Upper lobe of left lung (tissue), 6 donors: ENCODE data around the gene NELFB. TPM values are rescaled to one million over a fixed set of nuclear protein-coding genes. Genes with fewer than 3 reads are reported as not detected.

ENCODE experiments used
- ATAC-seq, 2 donors: fragments of 200-7000 bp; cut with Tn5 transposase; one replicate each; pipeline ENCODE4 v1.9.1; 2022; ENCODE audit warnings: mild to moderate bottlenecking in 2 of 2, moderate library complexity in 2 of 2; ENCODE audit not compliant: low FRiP score in 2 of 2
- DNase-seq, 2 donors: peaks; one replicate each; pipeline ENCODE4 v3.0.0-alpha.2; 2019 to 2020
- H3K27ac ChIP-seq, 4 donors: fragments of 200-600 bp; sonication (generic); one replicate each; pipeline ENCODE4 v1.5.1; 2016 to 2019
- H3K27me3 ChIP-seq, 4 donors: fragments of 200-600 bp; sonication (generic); one replicate each; pipeline ENCODE4 v1.5.1; 2017 to 2019
- H3K36me3 ChIP-seq, 4 donors: fragments of 200-600 bp; sonication (generic); one replicate each; pipeline ENCODE4 v1.5.1; 2016 to 2019
- H3K4me1 ChIP-seq, 4 donors: fragments of 200-600 bp; sonication (generic); one replicate each; pipeline ENCODE4 v1.5.1; 2018 to 2019
- H3K4me3 ChIP-seq, 4 donors: fragments of 200-600 bp; sonication (generic); one replicate each; pipeline ENCODE4 v1.5.1; 2017 to 2019; ENCODE audit warnings: mild to moderate bottlenecking in 2 of 4, moderate library complexity in 1 of 4
- H3K9me3 ChIP-seq, 4 donors: fragments of 200-600 bp; sonication (generic); one replicate each; pipeline ENCODE4 v1.5.1; 2018 to 2019
- EP300 ChIP-seq, 4 donors: sonication (generic); formaldehyde crosslinking; IDR thresholded peaks; one replicate each; pipeline ENCODE4 v1.5.1; 2017; ENCODE audit warnings: antibody characterized with exemption in 4 of 4, control low read depth in 2 of 4
- POLR2A ChIP-seq, 4 donors: fragments of 450-650 bp; IDR thresholded peaks; one replicate each; pipeline ENCODE4 v1.5.1; 2016 to 2017; ENCODE audit warnings: antibody characterized with exemption in 4 of 4, mild to moderate bottlenecking in 2 of 4
- POLR2AphosphoS5 ChIP-seq, 2 donors: sonication (generic); formaldehyde crosslinking; IDR thresholded peaks; one replicate each; pipeline ENCODE4 v1.5.1; 2017; ENCODE audit warnings: antibody characterized with exemption in 2 of 2
- WGBS, 2 donors: methylation state at CpG; one replicate each; pipeline ENCODE4 v1.1.5; 2017 to 2018; 5-methylcytosine and 5-hydroxymethylcytosine counted together
- total RNA-seq, 6 donors: library from RNA; depleted of rRNA in 4 of 6; stranded (reverse); fragments of >200 nt in 4 of 6; gene quantifications; one replicate each; pipeline versions ENCODE4 v1.1.0 to v1.2.1, GENCODE V29; 2016 to 2021
- TF ChIP-seq, protein P1 (sequence below), 6 experiments: fragments of 450-650 bp in 4 of 6; fragments of 200-600 bp in 2 of 6; sonication (generic) in 2 of 6; IDR thresholded peaks; one replicate each; pipeline ENCODE4 v1.5.1; 2016 to 2019; ENCODE audit warnings: antibody characterized with exemption in 6 of 6
- donor health status: DM: no; HTN: no; CAD: no; lungs with moderate emphysema.
- donor health status: DM: no; HTN: yes; CAD: no; lungs with severe emphysema.

NELFB gene
- total RNA-seq, 6 donors from 2014 or later: 31.8 to 55.6 (median 49.8) TPM

DNA sequence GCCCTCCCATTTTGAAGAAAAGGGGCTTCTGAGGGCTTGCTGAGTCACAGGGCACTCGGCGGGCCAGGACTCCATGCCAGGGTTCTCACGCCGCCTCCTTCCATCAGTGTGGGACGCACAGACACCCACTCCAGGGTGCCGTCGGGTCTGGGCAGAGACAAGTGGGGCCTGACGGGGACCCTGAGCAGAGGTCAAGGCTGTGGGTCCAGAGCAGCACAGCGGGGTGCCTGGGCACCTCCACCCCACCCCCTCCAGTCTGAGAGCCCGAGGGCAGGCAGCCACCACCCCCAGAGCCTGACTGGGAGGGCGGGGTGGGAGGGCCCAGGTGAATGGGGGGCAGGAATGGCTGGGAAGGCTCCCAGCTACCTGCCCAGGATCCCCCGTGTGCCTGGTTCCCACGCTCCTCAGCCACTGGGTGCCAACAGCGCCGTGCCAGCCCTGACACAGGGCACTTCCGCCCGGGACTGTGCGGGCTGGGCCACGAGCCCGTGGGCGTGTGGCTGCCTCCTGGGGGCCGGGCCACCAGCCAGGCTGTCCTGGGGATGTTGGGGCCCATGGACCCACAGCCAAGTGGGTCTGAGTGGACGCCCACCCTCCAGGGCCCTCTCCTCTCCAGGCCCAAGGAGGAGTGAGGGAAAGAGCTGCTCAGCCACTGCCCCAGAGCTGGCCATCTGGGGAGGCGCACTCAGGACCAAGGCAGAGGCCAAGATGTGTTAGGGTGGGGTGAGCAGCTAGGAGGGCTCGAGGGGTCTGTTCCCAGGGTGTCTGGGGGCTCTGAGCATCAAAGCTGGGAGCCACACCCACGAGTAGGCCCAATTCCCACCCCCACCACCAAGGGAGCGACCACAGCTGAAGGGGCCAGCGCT, 57.1 kb downstream of the NELFB start:
- Histone ChIP-seq H3K4me1 (peaks cover 21 to 50% (median 23%) of the 10 kb centered on the region in 4 donors), H3K9me3 (no peaks in the 10 kb centered on the region), H3K4me3 (no peak overlapping the region), H3K27ac (peak overlapping the region in 2 of 4 donors; percentile 31 to 34), H3K27me3 (peaks cover 0 to 16% (median 7%) of the 10 kb centered on the region in 4 donors), H3K36me3 (no peaks in the 10 kb centered on the region)
- TF ChIP-seq POLR2AphosphoS5 (IDR thresholded peaks at IDR 0.05): no peak
- no peak for TF ChIP-seq POLR2A (IDR thresholded peaks at IDR 0.05)
- no peak for TF ChIP-seq EP300 (IDR thresholded peaks at IDR 0.05)
- TF ChIP-seq, protein P1, sequence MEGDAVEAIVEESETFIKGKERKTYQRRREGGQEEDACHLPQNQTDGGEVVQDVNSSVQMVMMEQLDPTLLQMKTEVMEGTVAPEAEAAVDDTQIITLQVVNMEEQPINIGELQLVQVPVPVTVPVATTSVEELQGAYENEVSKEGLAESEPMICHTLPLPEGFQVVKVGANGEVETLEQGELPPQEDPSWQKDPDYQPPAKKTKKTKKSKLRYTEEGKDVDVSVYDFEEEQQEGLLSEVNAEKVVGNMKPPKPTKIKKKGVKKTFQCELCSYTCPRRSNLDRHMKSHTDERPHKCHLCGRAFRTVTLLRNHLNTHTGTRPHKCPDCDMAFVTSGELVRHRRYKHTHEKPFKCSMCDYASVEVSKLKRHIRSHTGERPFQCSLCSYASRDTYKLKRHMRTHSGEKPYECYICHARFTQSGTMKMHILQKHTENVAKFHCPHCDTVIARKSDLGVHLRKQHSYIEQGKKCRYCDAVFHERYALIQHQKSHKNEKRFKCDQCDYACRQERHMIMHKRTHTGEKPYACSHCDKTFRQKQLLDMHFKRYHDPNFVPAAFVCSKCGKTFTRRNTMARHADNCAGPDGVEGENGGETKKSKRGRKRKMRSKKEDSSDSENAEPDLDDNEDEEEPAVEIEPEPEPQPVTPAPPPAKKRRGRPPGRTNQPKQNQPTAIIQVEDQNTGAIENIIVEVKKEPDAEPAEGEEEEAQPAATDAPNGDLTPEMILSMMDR (IDR thresholded peaks at IDR 0.05): no peak
- peak in 1 of 2 donors; percentile 76 for DNase-seq
- 75 to 90% methylated on average over 2 to 26 of the region's 28 CpGs for WGBS, 2 donors
- no peak for ATAC-seq

DNA sequence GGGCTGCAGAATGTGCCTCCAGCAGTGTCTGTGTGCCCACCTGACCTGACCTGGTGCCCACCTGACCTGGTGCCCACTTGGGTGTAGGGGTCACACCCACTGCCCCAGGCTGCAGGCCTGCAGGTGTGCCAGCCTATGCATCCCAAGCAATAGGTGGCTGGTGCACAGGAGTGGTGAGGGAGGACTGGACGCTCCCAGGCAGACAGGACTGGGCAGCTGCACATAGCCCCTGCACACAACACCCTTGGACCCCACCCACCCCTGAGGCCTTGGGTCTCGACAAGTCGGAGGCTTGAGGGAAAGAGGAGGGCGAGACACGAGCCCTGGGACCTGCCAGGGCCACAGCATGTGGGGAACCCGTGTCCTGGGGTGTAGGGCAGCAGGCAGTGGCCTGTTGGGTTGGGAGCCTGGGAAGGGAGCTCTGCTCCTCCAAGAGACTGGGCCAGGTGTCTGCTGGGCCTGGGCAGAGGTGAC, 57.8 kb downstream of the NELFB start:
- DNase-seq (peak; percentile 16 to 65), ATAC-seq (no peak)
- Histone ChIP-seq H3K27me3 (peaks cover 0 to 14% (median 6%) of the 10 kb centered on the region in 4 donors), H3K9me3 (no peaks in the 10 kb centered on the region), H3K27ac (no peak overlapping the region), H3K36me3 (no peaks in the 10 kb centered on the region), H3K4me1 (peaks cover 16 to 48% (median 19%) of the 10 kb centered on the region in 4 donors), H3K4me3 (no peak overlapping the region)
- 90 to 98% methylated on average over 6 of the region's 6 CpGs for WGBS, 2 donors
- TF ChIP-seq POLR2AphosphoS5 (IDR thresholded peaks at IDR 0.05): no peak
- no peak for TF ChIP-seq POLR2A (IDR thresholded peaks at IDR 0.05)
- TF ChIP-seq, protein P1 (IDR thresholded peaks at IDR 0.05): no peak
- no peak for TF ChIP-seq EP300 (IDR thresholded peaks at IDR 0.05)

DNA sequence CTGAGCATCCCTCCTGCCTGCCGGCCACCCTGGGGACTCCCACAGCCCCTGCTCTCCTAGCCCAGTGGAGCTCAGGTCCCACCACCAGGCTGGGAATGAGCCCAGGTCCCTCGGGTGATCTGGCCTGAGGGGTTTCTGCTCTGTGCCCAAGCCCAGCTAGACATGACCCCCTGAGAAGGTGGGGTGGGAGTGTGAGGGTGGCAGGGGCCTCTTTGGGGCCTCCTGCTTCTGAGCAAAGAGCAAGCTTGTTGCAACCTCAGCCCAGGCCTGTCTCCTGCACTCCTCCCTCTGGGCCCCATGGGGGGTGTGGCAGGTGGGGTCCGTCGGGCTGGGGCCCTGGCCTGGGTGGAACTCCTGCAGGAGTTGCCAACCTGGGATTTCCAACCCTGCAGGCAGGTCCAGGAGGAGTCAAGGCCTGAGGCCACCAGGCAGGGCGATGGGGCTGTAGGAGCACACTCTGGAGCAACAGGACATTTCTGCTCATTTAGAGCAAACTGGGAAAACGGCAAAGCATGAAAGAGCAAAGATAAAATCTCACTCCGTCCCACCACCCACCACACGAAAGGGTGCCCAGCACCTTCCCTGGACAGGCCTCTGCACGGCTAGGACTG, 58.3 kb downstream of the NELFB start:
- Histone ChIP-seq H3K9me3 (no peaks in the 10 kb centered on the region), H3K27me3 (peaks cover 0 to 14% (median 6%) of the 10 kb centered on the region in 4 donors), H3K36me3 (no peaks in the 10 kb centered on the region), H3K4me1 (peaks cover 16 to 49% (median 19%) of the 10 kb centered on the region in 4 donors), H3K4me3 (no peak overlapping the region), H3K27ac (peak overlapping the region in 1 of 4 donors; percentile 80)
- TF ChIP-seq, protein P1 (IDR thresholded peaks at IDR 0.05): no peak
- TF ChIP-seq EP300 (IDR thresholded peaks at IDR 0.05) (no peak), POLR2A (IDR thresholded peaks at IDR 0.05) (no peak), POLR2AphosphoS5 (IDR thresholded peaks at IDR 0.05) (no peak)
- ATAC-seq (no peak), DNase-seq (peak in 1 of 2 donors; percentile 59)
- WGBS, 2 donors: 86 to 89% methylated on average over 5 to 7 of the region's 9 CpGs

DNA sequence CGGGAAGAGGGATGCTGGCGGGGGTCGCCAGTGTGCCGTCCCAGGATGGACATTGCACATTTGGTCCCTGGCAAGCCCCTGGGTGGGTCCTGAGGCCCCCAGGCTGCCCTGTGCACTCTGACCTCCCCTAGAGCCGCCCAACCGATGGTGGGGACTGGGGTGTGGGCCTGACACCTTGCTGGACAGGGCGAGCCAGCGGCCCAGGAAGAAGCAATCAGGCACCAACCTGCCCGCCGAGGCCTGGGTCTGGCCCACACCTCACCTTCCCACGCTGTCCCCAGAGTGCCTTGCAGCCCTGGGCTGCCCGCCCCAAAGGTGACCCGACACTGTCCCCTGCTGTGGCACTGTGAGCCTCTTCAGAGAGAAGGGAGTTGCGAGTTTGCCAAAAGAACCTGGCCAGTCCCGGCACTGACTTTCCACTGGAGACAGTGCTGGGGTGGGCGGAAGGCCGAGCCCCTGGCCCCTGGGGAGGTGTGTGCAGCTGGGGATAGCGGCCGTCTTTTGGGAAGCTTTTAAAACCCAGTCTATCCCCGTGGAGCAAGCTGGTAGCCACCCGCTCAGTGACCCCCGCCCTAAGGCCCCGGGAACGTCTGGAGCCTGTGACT, 58.9 kb downstream of the NELFB start:
- ATAC-seq (no peak), DNase-seq (peak in 1 of 2 donors; percentile 75)
- TF ChIP-seq, protein P1 (IDR thresholded peaks at IDR 0.05): peak in 2 of 6 experiments; percentile 43 to 54
- TF ChIP-seq POLR2AphosphoS5 (IDR thresholded peaks at IDR 0.05) (no peak), EP300 (IDR thresholded peaks at IDR 0.05) (no peak), POLR2A (IDR thresholded peaks at IDR 0.05) (no peak)
- H3K4me1 ChIP-seq: peaks cover 16 to 55% (median 19%) of the 10 kb centered on the region in 4 donors
- H3K27me3 ChIP-seq: peaks cover 0 to 14% (median 6%) of the 10 kb centered on the region in 4 donors
- no peak overlapping the region for H3K4me3 ChIP-seq
- H3K9me3 ChIP-seq: no peaks in the 10 kb centered on the region
- WGBS, 2 donors: 78 to 96% methylated on average over 9 to 24 of the region's 24 CpGs
- no peaks in the 10 kb centered on the region for H3K36me3 ChIP-seq
- H3K27ac ChIP-seq: peak overlapping the region in 2 of 4 donors; percentile 30 to 80
